ENCODE measurements around the gene HOXB9.
A peak's percentile ranks its signal among the peaks of the same experiment; 100 is the strongest.

Gene HOXB9

DNA sequence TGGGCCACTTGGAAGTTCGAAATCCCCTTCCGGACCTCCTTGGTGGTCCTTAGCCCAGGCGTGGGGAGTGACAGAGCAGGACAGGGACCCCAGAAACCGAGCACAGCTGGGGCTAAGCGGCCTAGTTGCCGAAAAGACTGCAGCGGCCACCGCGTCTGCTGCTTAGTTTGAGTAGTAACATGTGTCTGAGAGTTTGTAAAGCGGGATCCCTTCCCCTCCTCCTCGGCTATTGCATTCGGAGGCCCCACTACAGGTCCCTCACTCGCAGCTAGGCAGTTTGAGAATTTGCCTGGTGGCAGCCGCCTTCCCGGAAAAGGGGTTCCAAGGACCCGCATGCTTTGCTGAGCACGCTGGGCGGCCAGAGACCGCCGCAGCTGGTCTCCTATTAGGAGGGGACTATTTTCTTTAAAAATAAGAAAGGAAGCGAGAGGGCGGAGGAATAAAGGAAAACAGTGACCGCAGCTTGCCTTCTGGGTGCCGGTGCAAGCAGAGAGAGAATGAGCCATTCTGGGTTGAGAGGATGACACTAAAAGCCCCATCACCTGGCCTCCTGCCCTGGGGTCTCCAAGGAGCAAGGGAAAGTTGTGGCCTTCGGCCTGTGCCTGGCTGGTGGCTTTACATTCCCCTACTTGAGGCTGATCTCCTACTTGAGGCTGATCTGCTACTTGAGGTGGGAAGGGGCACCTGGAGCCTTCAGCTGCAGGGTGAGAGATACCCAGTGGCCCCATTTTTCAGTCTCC, 31.4 kb downstream of the HOXB9 start:
- no peak for DNase-seq

DNA sequence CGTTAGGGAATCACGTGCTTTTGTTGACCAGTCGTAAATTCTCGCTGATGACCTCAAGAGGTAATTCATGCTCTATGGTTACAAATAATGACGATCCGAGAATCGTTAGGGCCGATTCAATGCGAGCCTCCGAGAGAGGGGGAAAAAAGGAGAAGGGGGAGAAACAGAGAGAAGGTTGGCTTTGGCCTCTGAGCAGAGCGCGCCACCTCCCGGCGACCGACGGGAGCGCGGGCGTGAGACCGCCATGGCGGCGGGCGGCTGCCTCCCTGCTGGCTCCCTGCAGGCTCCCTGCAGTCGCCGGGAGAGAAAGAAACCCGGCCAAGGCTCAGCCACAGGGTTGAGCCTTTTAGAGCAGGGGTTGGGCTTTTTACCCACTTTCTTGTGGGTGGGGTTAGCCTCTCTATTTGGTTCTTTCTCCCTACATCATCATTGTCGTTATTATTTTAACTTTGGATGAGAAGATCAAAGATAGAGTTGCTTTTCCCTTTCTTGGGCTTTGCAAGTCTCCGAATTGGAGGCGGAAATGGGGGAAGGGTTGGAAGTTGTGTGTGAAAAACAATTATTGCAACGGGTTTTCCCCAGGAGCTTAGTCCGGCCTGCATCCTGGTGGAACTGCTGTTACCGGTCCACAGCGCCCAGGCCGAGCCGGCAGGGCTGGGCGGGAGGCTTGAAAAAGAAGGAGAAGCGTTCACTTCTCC, 32.2 kb downstream of the HOXB9 start:
- peak; percentile 96 for DNase-seq

DNA sequence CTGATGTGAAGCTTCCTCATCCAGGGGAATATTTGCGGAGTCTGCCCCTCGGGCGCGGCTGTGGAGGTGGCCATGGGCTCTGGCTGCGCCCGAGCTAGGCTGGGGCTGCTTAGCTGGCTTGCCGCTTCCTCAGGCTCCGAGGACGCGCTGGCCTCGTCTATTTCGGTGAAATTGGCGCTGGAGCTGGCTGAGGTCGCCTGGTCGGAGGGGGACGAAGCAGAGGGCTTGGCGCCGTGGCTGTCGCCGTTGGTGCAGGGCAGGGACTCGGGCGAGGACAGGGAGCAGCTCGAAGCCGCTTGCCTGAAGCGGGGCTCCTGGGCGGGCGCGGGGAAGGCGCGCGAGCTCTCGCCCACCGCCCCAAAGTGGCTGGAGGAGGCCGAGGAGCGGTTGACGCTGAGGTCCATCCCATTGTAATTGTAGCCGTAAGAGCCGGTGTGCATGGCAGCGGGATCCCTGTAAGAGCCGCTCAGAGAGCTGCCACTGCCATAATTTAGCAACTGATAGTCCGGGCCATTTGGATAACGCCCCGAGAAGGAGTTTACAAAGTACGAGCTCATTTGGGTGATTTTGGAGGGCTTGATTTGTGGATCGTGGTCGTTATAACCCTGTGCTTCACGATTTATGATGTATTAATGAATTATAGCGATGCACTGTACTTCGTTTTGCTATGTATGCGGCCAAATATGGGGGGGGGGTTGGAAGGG, 32.9 kb downstream of the HOXB9 start, which contains the start of gene HOXB5:
TSS of gene HOXB5 (minus strand) at position 654 of the 704 bp plus-strand sequence. CDS start at position 557, 97 bp downstream.
- no peak for DNase-seq

DNA sequence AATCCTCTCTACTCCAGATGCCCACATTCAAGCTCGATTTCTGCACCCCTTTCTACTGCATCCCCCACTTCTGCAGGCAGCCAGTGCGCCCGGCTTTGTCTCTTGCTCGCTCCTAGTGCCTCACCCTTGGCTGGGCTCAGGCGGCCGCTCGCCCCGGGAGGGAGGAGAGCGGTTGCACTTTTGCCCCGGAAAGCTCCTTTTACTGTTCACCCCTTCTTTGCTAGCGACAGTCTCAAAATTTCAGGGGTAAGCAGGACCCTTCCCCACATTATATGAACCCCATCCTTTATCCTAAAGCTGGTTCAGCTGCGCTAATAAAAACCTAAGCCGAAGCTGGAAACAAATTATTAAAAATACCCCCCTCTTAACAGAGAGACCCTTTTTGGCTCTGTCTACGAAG, 33.6 kb downstream of the HOXB9 start:
- no peak for DNase-seq

DNA sequence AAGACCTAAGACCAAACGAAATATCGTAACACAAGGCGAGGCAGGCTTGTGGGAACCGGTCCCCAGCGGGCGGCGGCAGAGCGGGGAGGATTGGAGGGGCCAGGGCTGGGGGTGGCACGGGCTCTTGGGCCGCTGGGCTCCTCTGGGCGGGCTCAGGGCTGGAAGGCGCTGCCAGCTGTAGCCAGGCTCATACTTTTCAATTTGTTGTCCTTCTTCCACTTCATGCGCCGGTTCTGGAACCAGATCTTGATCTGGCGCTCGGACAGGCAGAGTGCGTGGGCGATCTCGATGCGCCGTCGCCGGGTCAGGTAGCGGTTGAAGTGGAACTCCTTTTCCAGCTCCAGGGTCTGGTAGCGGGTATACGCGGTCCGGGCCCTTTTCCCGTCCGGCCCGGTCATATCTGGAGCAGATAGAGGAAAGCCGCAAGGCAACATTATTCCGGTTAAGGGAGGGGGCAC, 34.1 kb downstream of the HOXB9 start:
- DNase-seq = no peak

DNA sequence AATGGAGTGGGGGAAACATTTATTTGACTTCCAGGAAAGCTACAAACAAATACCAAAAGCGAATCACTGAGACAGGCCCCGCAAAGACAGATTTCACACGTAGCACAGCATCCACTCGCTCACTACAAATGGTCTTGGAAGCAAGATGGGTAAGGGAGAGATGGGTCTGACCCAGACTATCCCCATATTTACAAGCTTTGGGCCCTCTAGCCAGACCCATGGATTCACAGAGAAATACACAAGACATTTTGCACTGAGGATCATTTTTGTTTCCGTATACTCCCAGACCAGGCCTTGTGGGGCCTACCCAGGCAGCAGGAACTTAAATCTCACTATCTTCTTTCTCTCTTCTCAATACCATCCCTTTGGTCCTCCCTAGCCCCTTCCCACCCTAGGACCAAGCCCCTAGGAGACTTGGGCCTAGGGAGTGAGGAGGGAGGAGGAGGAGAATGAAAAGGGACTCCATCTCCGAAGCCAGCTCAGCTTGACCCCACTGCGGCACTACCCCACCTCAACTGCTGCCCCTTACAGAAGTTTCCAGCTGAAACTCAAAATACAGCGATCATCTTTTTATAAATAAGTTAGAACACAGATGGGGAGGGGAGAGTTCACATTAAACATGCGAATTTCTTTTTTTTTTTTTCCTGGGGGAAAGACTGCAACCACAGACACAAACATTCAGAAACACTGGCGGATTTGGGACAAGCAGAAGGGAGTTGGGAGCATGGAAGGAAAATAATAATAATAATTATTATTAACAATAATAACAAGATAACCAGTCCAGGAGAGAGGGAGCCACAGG, 34.7 kb downstream of the HOXB9 start:
- DNase-seq = no peak

DNA sequence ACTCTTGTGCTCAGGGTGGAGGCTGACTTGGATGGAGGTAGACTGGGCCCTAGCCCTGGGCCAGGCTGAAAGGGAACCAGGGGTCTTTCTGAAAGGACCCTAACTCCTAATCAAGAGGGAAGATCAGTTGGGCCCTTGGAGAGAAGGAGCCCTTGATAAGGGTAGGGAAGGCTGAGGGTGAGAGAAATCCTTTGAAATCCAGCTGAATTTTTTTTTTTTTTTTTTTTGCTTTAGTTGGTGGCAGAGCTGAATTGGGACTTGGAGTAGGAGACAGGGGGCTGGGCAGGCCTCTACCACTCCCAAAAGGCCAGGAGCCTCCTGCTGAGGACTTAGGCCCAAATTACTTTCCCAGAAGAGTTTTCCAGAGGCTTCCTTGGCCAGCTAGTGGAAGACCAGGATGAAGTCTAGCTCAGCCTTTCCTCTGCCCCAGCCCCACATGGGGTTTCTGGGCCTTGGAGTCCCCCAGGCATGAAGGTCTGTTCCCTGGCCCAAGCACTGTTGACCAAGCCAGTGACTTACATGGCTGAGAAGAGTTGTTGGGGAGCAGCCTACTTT, 35.5 kb downstream of the HOXB9 start:
- no peak for DNase-seq

DNA sequence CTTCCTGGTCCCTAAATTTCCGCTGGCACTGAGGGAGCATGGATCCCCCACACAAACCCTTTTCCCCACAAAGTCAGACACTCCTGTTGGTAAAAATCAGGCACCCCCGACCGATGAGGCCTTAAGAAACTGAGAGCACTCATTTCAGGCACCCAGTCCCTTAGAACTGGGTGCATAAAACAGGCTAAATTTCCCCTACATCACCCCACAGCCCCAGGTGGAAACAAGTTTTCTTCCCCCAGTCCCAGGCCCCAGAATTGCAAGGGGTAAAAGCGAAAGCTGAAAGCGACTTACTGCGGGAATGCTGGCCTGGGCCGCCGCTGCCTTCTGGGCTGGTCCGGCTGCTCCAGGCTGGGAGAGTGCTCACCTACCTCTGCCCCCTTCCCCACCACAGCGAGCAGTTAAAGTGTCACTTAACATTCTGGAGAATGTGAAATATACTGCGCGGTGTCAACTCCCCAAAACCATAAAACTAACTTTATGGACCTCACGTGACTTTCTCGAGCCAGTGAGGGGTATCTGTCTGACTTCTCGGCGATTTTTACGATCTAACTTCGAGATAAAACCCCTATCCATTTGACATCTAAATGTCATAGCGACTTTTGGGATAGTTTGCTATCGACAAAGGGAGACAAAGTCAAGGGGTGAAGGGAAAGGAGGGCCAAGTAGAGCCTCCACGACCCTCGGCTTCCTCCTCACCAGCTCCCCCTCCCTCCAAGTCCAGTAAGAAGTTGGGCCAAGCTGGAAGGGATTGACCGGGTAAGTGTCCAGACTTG, 36.1 kb downstream of the HOXB9 start, which contains the start of gene HOXB3:
TSS of gene HOXB3 (minus strand) at position 411 of the 776 bp plus-strand sequence. CDS start 37,767 bp downstream, outside the sequence.
- DNase-seq = no peak

DNA sequence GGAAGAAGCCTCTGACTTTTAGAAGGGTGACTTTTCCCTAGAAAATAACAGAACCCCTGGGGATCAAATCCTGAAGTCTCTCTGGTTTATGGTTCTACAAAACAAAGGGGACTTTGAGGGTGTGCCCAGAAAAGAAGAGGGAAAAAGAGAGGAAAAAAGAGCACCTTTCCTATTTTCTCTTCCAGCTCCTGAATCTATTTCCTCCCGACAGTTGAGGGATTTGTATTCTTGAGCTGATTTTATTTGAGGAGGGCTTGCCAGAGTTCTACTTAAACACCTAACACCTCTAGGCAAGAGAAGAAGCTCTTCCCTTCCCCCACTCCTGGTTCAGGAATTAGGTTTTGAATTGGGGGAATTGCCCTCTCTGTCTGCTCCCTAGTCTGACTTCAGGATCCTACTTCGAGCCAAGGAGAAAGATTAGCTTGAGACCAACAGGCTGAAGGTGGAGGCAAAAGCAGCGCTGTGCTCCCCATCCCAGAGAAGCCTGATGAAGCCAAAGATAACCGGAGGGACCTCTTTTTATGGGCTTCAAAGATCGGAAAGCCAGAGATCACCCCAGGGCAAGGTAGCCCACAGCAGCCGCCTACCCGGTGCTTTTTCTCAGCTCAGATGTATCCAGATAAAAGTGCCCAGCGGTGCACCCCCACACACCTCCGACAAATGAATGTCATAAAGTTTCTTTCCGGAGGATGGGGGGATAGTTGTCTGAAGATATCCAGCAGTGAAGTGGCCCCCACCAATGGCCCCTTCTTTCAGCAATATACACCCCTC, 36.9 kb downstream of the HOXB9 start:
- DNase-seq = no peak

DNA sequence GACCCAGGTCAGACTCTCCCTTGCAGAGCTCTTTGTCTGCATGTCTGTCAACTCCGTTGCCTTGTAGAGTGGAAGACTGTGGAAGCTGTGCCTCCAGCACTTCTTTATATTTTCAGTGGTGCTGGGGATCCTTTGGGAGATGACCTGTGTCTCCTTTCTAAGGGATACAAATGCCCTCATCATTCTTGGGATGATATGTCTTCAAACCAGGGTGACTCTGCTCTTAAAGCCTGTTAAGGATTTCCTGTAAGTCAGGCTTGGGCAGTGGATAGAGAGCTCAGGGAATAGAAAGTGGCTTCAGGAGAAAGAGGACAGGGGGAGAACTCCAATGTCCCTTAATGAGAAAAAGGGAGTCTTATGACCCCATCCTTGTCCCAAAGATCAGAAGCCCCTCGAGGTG, 37.6 kb downstream of the HOXB9 start:
- DNase-seq = no peak

DNA sequence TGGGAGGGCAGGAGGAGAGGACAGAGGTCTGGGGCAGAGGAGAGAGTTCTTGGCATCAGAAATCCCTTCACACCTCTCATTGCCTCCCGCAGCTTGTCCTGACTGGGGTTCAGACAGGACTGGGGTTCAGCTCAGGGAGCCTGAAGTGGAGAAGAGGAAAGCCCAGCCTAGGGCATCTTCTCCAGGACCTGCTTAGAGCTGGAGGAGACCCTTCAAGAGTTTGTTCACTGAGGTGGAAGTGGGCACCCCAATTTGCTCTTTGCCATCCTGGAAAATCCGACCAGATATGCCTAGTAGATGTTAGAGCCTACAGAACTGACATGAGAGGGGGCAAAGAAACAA, 38.1 kb downstream of the HOXB9 start:
- no peak for DNase-seq

DNA sequence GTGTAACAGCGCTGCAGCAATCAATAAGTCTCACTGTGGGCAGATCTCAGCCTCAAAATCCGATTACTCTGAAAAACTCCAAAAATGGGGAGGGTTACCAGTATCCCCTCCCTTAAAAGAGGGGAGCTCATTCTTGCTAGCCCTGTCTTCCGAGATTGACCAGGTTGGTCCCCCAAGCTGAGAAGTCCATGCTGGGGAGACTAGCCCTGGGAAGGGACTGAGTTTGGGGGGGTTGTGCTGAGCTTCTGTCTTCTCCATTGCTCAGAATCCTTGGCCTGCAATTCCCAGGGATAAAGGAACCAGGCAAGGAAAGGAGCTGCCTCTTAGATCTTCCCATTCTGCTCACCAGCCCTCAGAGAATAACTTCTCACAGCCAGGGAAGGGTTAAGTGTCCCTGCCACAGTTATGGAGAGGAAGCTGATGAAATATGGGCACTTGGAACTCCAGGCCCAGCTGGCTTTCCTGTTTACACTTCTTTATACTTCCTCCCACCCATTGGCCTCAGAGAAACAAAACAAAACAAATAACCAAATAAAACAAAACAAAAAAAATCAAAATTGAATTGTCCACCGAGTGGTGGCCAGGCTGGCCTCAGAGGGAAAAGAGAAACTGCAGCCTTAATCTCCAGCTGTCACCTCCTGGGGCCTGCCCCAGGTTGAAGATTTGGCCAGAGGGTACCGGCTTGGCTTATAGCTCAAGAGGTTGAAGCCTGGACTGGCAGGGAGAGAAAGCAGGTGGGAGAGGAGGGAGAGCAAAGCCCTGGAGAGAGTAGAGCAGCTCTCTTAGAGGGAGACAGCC, 38.7 kb downstream of the HOXB9 start:
- DNase-seq = peak; percentile 79

DNA sequence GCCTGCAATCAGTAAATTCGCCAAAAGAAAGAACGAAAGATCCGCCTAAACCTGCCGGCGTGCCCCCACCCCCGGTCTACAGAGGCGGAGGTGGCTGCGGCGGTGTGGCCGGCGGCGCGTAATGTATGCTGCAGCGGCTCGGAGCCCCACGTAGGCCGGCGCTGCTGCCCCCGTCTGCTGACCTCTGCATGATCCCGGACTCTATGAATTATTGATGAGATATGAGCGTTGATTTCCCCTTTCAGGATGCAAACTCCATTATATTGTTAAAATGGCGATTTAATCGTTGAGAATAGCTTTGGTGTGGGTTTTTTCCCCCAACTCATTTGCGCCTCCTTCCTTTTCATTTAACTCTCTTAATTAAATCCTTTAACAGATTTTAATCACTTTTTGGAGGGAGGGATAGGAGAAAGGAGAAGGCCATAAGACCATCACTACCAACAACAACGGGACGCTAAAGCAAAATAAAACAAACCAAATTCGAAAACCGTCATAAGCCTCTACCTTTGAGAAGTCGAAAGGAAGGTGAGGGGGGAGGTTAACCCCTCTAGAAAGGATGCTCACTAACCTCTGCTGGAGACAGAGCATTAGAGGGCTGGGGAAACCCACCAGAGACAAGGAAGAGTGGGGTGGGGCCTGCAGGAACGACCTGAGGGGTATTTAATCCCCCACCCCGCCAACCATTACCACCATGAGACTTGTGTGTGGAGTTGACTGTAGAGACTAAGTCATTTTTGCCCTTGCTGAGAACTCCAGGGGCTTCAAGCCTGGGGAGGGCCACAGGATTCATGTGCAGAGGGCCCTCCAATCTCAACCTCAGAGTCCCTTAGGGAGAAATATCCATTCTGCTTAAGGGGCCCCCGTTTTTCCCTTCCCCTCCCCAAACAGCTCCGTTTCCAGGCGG, 39.6 kb downstream of the HOXB9 start:
- no peak for DNase-seq

DNA sequence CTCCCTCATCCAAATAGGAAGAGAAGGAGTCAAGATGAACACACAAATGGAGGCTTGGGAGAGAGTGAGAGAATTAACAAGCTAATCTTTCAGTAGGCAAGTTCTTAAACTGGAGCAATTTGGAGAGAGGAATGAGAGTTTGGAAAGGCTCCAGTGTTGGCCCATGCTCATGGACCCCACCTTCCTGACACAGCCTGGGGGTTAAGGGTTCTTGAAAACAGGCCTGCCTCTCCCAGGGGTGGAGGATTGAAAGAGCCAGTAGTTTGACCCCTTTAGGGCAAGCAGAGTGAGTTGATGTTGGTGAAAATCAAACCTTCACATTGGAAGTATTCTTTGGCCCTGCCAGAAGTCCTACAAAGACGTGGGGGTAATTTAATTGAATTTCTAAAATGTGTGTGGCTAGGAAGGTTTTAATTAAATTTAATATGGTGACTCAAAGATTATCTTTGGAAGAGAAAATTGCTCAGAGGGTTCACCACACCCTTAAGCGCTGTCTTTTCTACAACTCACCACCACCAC, 41.9 kb downstream of the HOXB9 start:
- DNase-seq = no peak

DNA sequence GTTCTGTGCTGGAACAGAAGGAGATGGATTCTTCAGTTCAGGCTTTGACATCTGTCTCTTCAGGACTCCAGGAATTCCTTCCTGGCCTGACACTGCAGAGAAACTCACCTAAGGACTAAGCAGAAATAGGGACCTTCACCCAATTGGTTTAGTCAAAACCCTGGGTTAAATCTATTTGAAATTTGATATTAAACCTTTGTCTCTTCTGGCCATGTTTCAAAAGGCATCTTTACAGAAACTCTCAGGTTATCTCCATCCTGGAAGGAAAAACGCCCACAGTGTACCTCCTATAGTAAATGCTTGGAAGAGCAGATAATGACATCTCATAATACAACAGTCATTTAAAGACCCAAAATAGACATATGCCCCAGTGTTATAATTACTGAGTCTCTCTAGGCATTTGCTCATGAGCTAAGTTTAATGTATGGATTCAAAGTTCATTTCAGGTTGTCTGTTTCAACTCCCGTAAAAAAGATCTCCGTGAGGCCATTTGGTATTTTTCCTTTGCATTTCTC, 42.4 kb downstream of the HOXB9 start:
- no peak for DNase-seq

DNA sequence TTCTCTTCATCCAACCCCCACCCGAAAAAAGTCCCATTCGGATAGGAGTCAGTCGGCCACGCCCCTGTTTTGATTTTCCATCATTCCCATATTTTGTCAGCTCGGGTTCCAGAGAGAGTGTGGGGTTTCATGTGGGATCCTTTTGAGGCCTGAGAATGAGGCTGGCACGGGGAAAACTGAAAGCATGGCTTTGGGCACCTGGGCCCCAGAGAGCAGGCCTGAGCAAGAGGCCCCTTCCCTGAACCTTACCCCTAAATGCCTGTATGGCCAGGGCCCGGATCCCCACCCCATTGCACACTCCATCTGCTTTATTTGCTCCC, 43.4 kb downstream of the HOXB9 start:
- no peak for DNase-seq

DNA sequence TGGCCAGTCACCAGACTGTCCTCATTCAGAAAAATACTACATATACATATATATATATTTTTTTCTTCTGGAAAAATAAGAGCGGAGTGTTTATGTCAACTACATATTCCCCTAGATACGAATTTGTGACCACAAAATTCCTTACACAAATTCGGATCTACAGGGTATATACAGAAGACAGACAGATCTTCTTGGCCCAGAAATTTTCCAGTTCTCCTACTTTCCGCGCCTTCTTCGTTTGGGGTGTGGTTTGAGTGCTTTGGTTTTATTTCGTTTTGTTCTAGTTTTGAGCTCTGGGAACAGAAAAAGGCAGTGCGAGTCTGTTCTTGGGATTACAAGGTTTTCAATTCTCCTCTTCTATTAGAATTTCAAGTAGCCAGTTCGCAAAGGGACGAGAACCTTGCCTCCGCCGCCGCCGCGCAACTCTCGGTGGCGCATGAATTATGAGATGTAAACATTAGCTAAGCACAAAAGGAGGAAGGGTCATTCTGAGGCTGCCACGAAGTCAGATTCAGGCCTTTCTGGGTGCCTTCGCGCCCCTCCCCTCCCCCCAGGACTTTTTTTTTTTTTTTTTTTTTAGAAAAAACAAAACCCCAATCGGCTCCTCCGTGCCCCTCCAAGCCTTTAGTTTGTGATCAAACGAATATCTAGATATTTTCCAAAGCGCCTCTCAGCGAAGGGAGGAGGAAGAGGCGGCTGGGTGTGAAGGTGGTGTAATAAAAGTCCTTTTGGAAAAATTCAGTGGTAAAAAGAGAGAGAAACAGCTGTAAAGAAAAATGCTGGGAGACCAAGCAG, 46.2 kb downstream of the HOXB9 start:
- DNase-seq = no peak

DNA sequence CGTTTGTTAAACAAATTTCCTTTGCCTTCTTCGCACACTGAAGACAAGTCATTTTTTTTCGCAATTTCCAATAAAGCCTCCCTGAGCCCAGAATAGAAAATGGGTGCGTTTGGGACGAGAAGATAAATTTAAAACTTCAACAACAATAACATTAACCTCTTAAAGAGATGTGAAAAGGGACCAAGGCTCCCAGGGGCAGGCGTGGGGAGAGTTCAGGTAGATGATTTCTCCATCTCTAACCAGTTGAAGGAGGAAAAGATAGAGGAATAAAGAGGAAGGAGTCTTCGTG, 46.7 kb downstream of the HOXB9 start:
- DNase-seq = no peak
